Panc1 (cell line): ENCODE data around the gene TAF5L. TPM values are rescaled to one million over a fixed set of nuclear protein-coding genes. Genes with fewer than 3 reads are reported as not detected.

Source experiments
- ATAC-seq: fragments of 200-7000 bp; cut with Tn5 transposase; 2 replicates; pipeline ENCODE4 v1.9.1; 2020; ENCODE audit warnings: mild to moderate bottlenecking, moderate library complexity
- BruUV-seq: library from RNA; stranded (reverse); fragments of 400-500 nt; replicated peaks from 2 replicates; lab custom pipeline; 2021; lab: Mats Ljungman, UMichigan
- CTCF ChIA-PET: fragments of 300-600 bp; sonication (Branson Sonifier 250); formaldehyde crosslinking; loops from one replicate; lab custom pipeline; 2022; ENCODE audit warnings: antibody characterized with exemption; lab: Charles Lee
- POLR2A ChIA-PET: fragments of 300-600 bp; sonication (Branson Sonifier 250); formaldehyde crosslinking; loops from one replicate; lab custom pipeline; 2022; ENCODE audit warnings: antibody characterized with exemption; lab: Charles Lee
- DNase-seq: peaks from one replicate; pipeline ENCODE4 v3.0.0-alpha.2; 2010; ENCODE audit warnings: low read depth, low spot score
- H3K27ac ChIP-seq: 2 replicates; pipeline ENCODE4 v1.5.1; 2011; ENCODE audit warnings: mild to moderate bottlenecking, low read length, inconsistent platforms
- H3K27me3 ChIP-seq: fragments of 200-500 bp; sonication (Bioruptor generic); 2 replicates; pipeline ENCODE4 v1.6.0; 2014; ENCODE audit warnings: low read length, inconsistent platforms; ENCODE audit not compliant: control insufficient read depth, insufficient read depth
- H3K36me3 ChIP-seq: fragments of 200-500 bp; sonication (Bioruptor generic); 2 replicates; pipeline ENCODE4 v1.5.1; 2014; ENCODE audit warnings: inconsistent platforms, mild to moderate bottlenecking, low read length, moderate library complexity; ENCODE audit not compliant: control insufficient read depth, insufficient read depth
- H3K4me1 ChIP-seq: 2 replicates; pipeline ENCODE4 v1.5.1; 2011; ENCODE audit warnings: inconsistent platforms, mild to moderate bottlenecking, low read length, moderate library complexity; ENCODE audit not compliant: control insufficient read depth, insufficient read depth
- H3K4me3 ChIP-seq, 2 experiments: 2 replicates each; pipeline ENCODE4 v1.5.1; 2011 to 2012; ENCODE audit warnings: low read depth in 2 of 2, low read length in 2 of 2, mild to moderate bottlenecking in 2 of 2, inconsistent platforms in 1 of 2, moderate library complexity in 1 of 2
- H3K9me3 ChIP-seq: fragments of 200-500 bp; sonication (Bioruptor generic); 2 replicates; pipeline ENCODE4 v1.5.1; 2014; ENCODE audit warnings: low read depth, mild to moderate bottlenecking, inconsistent platforms, low read length, moderate library complexity; ENCODE audit not compliant: control insufficient read depth, insufficient read depth
- CTCF ChIP-seq: fragments of 450-650 bp; IDR thresholded peaks from 2 replicates; pipeline ENCODE4 v1.5.1; 2017; ENCODE audit warnings: mild to moderate bottlenecking
- POLR2AphosphoS5 ChIP-seq: IDR thresholded peaks from 2 replicates; pipeline ENCODE4 v1.6.1; 2012; ENCODE audit warnings: mild to moderate bottlenecking, low read depth, low read length, moderate library complexity
- REST ChIP-seq, 2 experiments: IDR thresholded peaks; 2 replicates each; pipeline ENCODE4 v1.6.1; 2011 to 2012; ENCODE audit warnings: low read depth in 2 of 2, control low read depth in 1 of 2, low read length in 1 of 2, mild to moderate bottlenecking in 1 of 2, moderate library complexity in 1 of 2; ENCODE audit not compliant: insufficient read depth in 1 of 2
- SIN3A ChIP-seq: IDR thresholded peaks from 2 replicates; pipeline ENCODE4 v1.6.1; 2012; ENCODE audit warnings: low read depth, mild to moderate bottlenecking, low read length, moderate library complexity, borderline replicate concordance; ENCODE audit not compliant: insufficient read depth
- TCF7L2 ChIP-seq: IDR thresholded peaks from 2 replicates; pipeline ENCODE4 v1.6.1; 2011; ENCODE audit warnings: mild to moderate bottlenecking, low read depth, low read length, inconsistent platforms
- in situ Hi-C: cut with HindIII; loops from 2 replicates; pipeline ENCODE4 v1.10.0; 2016; ENCODE audit warnings: low sequenced_read_pairs, low pct_unique_long_range_greater_than_20kb
- intact Hi-C: fragments of 100-400 bp; cut with micrococcal nuclease; formaldehyde crosslinking; loops from one replicate; pipeline ENCODE4 v1.10.0; 2022; ENCODE audit not compliant: unreplicated experiment
- total RNA-seq: library from RNA; stranded (reverse); gene quantifications from one replicate; pipeline ENCODE4 v1.2.1, GENCODE V29; 2021; ENCODE audit not compliant: unreplicated experiment

TAF5L gene
- total RNA-seq, 1 experiment from 2014 or later, result 23.8 TPM

- TF ChIP-seq REST (IDR thresholded peaks at IDR 0.05; ENCODE audit: insufficient read depth in 1 of 2, low read depth in 2 of 2, low read length in 1 of 2), result no peak
- TF ChIP-seq TCF7L2, result no peak
- TF ChIP-seq CTCF, result no peak
- no peak for TF ChIP-seq POLR2AphosphoS5
- TF ChIP-seq SIN3A, result no peak
- ChIA-PET POLR2A (no interaction called here), CTCF (no interaction called here)
- Histone ChIP-seq H3K9me3 (no peaks in the 10 kb centered on the region), H3K36me3 (no peaks in the 10 kb centered on the region; the same call in 1 of the 2 replicates), H3K27ac (no peak overlapping the region), H3K4me1 (no peaks in the 10 kb centered on the region), H3K4me3 (no peak overlapping the region), H3K27me3 (no peaks in the 10 kb centered on the region)
- DNase-seq (no peak), ATAC-seq (no peak)
- BruUV-seq, result no TSS peak
- in situ Hi-C loops, result no loop called here
- intact Hi-C loops, result no loop called here
These were observed 31.5 kb downstream of the TAF5L start for GRCh38 chr1:229594227-229595008.

GRCh38 chr1:229593800-229594199, 32.1 kb downstream of the TAF5L start:
- no peaks in the 10 kb centered on the region for H3K4me1 ChIP-seq
- in situ Hi-C loops, result no loop called here
- H3K4me3 ChIP-seq, result no peak overlapping the region
- no peak for ATAC-seq
- H3K27ac ChIP-seq, result no peak overlapping the region
- TF ChIP-seq POLR2AphosphoS5 (no peak), TCF7L2 (no peak), REST (IDR thresholded peaks at IDR 0.05; ENCODE audit: insufficient read depth in 1 of 2, low read depth in 2 of 2, low read length in 1 of 2) (no peak), CTCF (no peak), SIN3A (no peak)
- H3K27me3 ChIP-seq, result no peaks in the 10 kb centered on the region
- H3K36me3 ChIP-seq, result no peaks in the 10 kb centered on the region; the same call in 1 of the 2 replicates
- ChIA-PET CTCF (no interaction called here), POLR2A (no interaction called here)
- no peak for DNase-seq
- no TSS peak for BruUV-seq
- no peaks in the 10 kb centered on the region for H3K9me3 ChIP-seq
- intact Hi-C loops, result no loop called here
